SKM-1 treated with dmso at 0.1 percent for 144 hours (cell line): ENCODE results near the gene CDH13.

Source experiments
- DNase-seq: peaks from one replicate; lab custom pipeline; 2025; ENCODE audit not compliant: unreplicated experiment; lab: John Stamatoyannopoulos, UW

The CDH13 gene

GRCh38 chr16:82651921-82652601 lies 25.3 kb downstream of the CDH13 start:
- DNase-seq: no peak

- no peak for DNase-seq
Measured at GRCh38 chr16:82652826-82653225, 26.1 kb downstream of the CDH13 start.

DNA sequence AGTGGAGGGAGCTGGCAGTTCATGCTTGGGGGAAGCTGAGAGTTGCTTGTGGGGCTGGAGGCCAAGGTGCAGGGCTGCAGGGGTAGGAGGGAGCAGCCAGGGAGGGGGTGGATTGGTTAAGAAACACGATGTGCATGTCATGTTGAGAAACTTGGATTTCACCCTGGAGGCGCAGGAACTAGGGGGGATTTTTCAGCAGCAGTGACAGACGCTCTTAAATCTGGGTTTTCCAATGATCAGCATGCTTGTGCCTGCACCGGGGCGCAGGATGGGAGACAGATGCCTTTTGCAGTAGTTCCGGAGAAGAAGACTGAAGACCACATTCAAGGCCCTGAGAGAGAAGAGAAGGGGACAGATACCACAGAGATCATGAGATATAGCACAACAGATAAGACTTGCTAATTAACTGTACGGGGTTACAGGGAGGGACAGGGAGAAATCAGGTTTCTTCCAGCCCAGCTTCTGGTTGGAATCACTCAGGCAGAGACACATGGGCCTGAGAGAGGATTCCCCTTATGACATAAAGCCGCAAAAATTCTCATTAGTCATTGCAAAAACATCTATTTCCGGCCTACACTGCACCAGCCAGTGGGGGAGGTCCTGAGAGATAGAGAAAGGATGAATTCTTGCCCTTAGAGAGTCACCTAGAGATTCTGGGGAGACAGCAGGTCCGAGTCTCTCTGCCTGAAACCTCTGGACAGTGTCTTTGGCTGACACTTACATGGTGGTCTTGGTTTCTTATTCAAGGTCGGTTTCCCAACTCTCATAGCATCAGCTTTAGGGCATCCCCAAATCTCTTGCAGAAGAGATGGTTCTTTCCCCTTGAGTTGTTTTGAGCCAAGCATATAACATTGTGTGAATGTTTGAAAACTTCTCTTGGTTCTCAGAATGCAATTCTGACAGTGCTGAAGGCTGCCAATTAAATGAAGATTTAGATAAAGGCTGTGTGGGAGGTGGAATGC lies 27.1 kb downstream of the CDH13 start:
- DNase-seq: no peak

DNA sequence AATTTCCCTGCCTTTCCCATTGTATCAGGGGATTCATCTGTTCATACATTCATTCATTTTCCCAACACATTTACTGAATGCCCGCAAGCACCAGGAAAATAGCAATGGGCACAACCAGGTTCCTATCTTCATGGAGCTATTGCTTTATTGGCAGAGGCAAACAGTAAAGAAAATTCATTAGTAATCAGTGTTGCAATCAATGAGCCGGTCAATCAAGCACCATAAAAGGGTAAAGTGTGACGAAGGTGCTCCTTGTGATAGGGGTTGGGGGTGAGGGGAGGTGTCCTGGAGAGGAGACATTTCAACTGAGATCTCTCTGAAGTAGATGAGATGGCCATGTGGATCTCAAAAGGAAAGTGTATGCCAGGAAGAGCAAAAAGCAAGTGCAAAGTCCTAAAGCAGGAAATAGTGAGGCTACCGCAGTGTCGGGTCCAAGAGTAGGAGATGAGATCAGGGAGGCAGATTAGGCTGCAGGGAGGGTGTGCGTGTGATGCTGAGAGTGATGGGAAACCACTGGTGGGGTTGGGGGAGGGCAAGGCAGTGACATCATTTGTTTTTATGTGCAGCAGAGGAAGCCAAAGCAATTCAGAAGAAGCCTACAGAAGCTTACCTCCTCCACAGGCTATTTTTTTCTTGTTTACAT lies 28.4 kb downstream of the CDH13 start:
- DNase-seq: no peak

- DNase-seq: no peak
Measured at GRCh38 chr16:82655720-82656490, 29.1 kb downstream of the CDH13 start.

DNA sequence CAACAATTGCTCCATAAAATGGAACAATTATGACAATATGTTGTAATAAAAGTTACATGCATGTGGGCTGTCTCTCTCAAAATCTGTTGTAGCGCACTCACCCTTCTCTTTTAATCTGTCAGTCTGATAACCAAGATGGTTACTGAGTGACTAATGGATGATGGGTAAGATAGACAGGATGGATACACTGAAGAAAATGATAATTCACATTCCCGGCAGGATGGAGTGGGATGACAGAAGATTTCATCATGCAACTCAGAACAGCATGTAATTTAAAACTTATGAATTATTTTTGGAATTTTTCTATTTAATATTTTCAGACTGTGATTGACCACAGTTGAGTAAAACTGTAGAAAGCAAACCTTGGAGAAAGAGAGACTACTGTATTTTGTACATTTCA lies 30.5 kb downstream of the CDH13 start:
- no peak for DNase-seq

DNA sequence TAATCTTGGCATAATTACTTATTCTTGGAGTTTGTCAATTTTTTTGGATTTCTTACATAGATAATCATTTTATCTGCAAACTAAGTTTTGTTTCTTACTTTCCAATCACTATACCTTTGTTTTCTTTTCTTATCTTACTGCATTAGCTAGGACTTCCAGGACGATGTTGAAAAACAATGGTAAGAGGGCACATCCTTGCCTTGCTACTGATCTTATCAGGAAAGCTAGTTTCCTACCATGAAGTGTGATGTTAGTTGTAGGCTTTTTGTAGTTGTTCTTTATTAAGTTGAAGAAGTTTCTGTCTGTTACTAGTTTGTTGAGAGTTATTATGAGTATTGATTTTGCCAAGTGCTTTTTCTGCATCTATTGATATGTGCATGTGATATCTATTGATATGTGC lies 31.0 kb downstream of the CDH13 start:
- no peak for DNase-seq

DNA sequence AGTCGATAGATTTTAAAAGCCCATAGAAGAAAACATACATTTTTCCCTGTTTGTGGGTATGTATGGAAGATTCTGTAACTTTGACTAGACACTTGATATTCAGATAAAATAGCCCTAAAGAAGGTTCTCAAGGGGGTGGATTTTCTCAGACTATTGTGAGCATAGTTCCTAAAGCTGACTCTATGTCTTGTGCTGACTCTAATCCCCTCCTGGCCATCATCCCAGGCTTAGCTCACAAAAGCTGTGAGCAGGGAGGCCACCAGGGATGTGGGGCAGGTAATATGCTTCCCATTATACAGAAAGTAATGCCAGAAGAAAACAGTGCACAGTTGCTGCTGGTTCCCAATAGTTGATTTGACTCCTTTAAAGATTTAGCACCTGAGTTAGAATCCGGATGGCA lies 32.0 kb downstream of the CDH13 start:
- DNase-seq: no peak

- DNase-seq: no peak
Measured at GRCh38 chr16:82660075-82660645, 33.4 kb downstream of the CDH13 start.

DNA sequence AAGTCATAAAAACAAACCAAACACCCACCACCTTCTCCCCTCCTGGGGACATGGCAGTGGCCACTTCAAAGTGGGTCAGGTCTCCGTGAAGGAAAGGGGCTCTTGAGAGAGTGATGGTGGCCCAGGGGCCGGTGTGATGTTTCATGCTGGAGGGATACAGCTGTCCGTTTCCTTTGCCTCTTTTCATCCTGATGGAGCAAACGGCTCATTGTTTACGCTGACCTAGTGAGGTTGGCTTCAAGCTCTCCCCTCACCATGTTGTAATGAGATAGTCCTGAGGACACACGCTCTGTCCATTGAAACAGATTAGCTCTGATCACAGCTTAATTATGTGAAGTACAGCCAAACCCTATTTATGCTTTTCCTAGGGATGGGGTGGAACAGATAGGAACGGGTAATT lies 34.2 kb downstream of the CDH13 start:
- no peak for DNase-seq

DNA sequence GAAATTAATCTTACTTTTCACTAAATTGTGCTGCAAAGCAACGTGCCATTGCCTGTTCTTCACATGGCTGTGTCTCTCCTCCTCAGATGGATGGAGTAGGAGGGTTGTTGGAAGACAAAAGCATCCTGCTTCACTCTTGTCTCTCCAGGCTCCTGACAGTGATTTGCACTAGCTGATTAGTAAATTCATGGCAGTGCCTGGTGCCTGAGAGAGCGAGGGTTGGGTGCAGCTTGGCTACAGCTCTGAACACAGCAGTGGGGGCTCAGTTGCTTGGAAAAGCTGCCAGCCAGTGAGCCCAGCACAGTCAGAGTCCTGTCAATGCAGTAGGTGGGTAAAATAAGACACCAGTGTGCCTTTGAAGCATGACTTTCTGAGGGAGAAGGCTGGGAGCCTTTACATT lies 37.4 kb downstream of the CDH13 start:
- no peak for DNase-seq

- no peak for DNase-seq
Measured at GRCh38 chr16:82665025-82665424, 38.3 kb downstream of the CDH13 start.

GRCh38 chr16:82667437-82667836 lies 40.7 kb downstream of the CDH13 start:
- no peak for DNase-seq

GRCh38 chr16:82668094-82668493 lies 41.3 kb downstream of the CDH13 start:
- no peak for DNase-seq

- DNase-seq: no peak
Measured at GRCh38 chr16:82671741-82672140, 45.0 kb downstream of the CDH13 start.

DNA sequence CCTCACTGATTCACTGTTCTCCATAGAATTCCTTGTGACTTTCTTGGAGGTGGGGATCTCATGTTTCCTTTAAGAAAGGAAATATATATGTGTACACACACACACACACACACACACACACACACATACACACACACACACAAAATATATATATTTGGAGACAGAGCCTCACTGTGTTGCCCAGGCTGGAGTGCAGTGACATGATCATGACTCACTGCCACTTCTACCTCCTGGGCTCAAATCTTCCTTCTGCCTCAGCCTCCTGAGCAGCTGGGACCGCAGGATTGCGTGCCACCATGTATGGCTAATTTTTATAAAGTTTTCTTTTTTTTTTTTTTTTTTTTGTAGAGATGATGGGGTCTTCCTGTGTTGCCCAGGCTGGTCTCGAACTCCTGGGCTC lies 45.9 kb downstream of the CDH13 start:
- DNase-seq: no peak

- no peak for DNase-seq
Measured at GRCh38 chr16:82675300-82675699, 48.5 kb downstream of the CDH13 start.

GRCh38 chr16:82681592-82681991 lies 54.8 kb downstream of the CDH13 start:
- DNase-seq: no peak

- DNase-seq: no peak
Measured at GRCh38 chr16:82682767-82683166, 56.0 kb downstream of the CDH13 start.

- no peak for DNase-seq
Measured at GRCh38 chr16:82684256-82684655, 57.5 kb downstream of the CDH13 start.

- DNase-seq: no peak
Measured at GRCh38 chr16:82685526-82685925, 58.8 kb downstream of the CDH13 start.
